HEK293 (cell line): ENCODE results near the gene SCN10A.

Source experiments
- CTCF ChIA-PET: fragments of 350-600 bp; formaldehyde crosslinking; extraction: SDS; loops from one replicate; lab custom pipeline; 2021; ENCODE audit warnings: antibody characterized with exemption; lab: Yijun Ruan, JAX
- POLR2A ChIA-PET: fragments of 300-600 bp; formaldehyde crosslinking; extraction: SDS; loops from one replicate; lab custom pipeline; 2020; ENCODE audit warnings: antibody characterized with exemption, inconsistent platforms; lab: Yijun Ruan, JAX
- H3K27ac ChIP-seq: fragments of 200-500 bp; sonication (Bioruptor generic); 2 replicates; pipeline ENCODE4 v1.5.1; 2014; ENCODE audit warnings: low read depth, low read length, control low read depth, inconsistent platforms; ENCODE audit errors: extremely low read depth
- H3K36me3 ChIP-seq, 2 experiments: fragments of 200-500 bp in 1 of 2; sonication (Bioruptor generic) in 1 of 2; 1 replicate in 1 of 2; 2 replicates in 1 of 2; pipeline ENCODE4 v1.5.1; 2014 to 2017; ENCODE audit warnings: inconsistent platforms in 2 of 2, low read length in 2 of 2; ENCODE audit not compliant: control insufficient read depth in 2 of 2, insufficient read depth in 1 of 2
- H3K4me1 ChIP-seq: fragments of 200-500 bp; sonication (Bioruptor generic); 2 replicates; pipeline ENCODE4 v1.5.1; 2014; ENCODE audit warnings: mild to moderate bottlenecking, low read length, inconsistent platforms; ENCODE audit not compliant: control insufficient read depth, insufficient read depth
- H3K4me3 ChIP-seq: 2 replicates; pipeline ENCODE4 v1.5.1; 2011; ENCODE audit warnings: low read depth, mild to moderate bottlenecking, control low read depth, low read length, moderate library complexity
- H3K9me3 ChIP-seq: fragments of 200-500 bp; sonication (Bioruptor generic); 2 replicates; pipeline ENCODE4 v1.5.1; 2014; ENCODE audit warnings: low read depth, low read length, inconsistent platforms; ENCODE audit not compliant: control insufficient read depth, insufficient read depth
- CTCF ChIP-seq: fragments of 450-650 bp; formaldehyde crosslinking; IDR thresholded peaks from 2 replicates; pipeline ENCODE4 v1.5.1; 2016; ENCODE audit warnings: missing biosample characterization, missing genetic modification characterization
- EGR2 ChIP-seq: fragments of 450-650 bp; formaldehyde crosslinking; IDR thresholded peaks from 2 replicates; pipeline ENCODE4 v1.5.1; 2016; ENCODE audit warnings: low read depth, missing biosample characterization, missing genetic modification characterization
- GFI1B ChIP-seq: fragments of 450-650 bp; formaldehyde crosslinking; IDR thresholded peaks from 2 replicates; pipeline ENCODE4 v1.5.1; 2016; ENCODE audit warnings: missing biosample characterization, missing genetic modification characterization
- GLI4 ChIP-seq: fragments of 450-650 bp; formaldehyde crosslinking; IDR thresholded peaks from 2 replicates; pipeline ENCODE4 v1.5.1; 2016; ENCODE audit warnings: missing biosample characterization, missing genetic modification characterization
- KLF1 ChIP-seq: fragments of 450-650 bp; formaldehyde crosslinking; IDR thresholded peaks from 2 replicates; pipeline ENCODE4 v1.5.1; 2016; ENCODE audit warnings: missing biosample characterization, missing genetic modification characterization
- KLF16 ChIP-seq: fragments of 450-650 bp; formaldehyde crosslinking; IDR thresholded peaks from 2 replicates; pipeline ENCODE4 v1.5.1; 2017; ENCODE audit warnings: missing biosample characterization, missing genetic modification characterization
- KLF9 ChIP-seq: fragments of 450-650 bp; formaldehyde crosslinking; IDR thresholded peaks from 2 replicates; pipeline ENCODE4 v1.5.1; 2016; ENCODE audit warnings: missing biosample characterization, missing genetic modification characterization, low read depth
- PATZ1 ChIP-seq: fragments of 450-650 bp; formaldehyde crosslinking; IDR thresholded peaks from 2 replicates; pipeline ENCODE4 v1.5.1; 2016; ENCODE audit warnings: missing biosample characterization, missing genetic modification characterization
- REPIN1 ChIP-seq: fragments of 450-650 bp; formaldehyde crosslinking; IDR thresholded peaks from 2 replicates; pipeline ENCODE4 v1.5.1; 2017; ENCODE audit warnings: missing biosample characterization, missing genetic modification characterization, low read depth
- SALL2 ChIP-seq: fragments of 450-650 bp; formaldehyde crosslinking; IDR thresholded peaks from 2 replicates; pipeline ENCODE4 v1.5.0; 2017; ENCODE audit warnings: missing biosample characterization, mild to moderate bottlenecking, missing genetic modification characterization, borderline replicate concordance
- YY1 ChIP-seq: fragments of 450-650 bp; formaldehyde crosslinking; IDR thresholded peaks from 2 replicates; pipeline ENCODE4 v1.5.1; 2018; ENCODE audit warnings: missing biosample characterization, missing genetic modification characterization
- ZBTB17 ChIP-seq: fragments of 450-650 bp; formaldehyde crosslinking; IDR thresholded peaks from 2 replicates; pipeline ENCODE4 v1.5.1; 2016; ENCODE audit warnings: missing biosample characterization, missing genetic modification characterization
- ZFHX2 ChIP-seq: fragments of 450-650 bp; formaldehyde crosslinking; conservative IDR thresholded peaks from 2 replicates; pipeline ENCODE4 v1.5.1; 2016; ENCODE audit warnings: missing biosample characterization, missing genetic modification characterization
- ZIC2 ChIP-seq: fragments of 450-650 bp; formaldehyde crosslinking; IDR thresholded peaks from 2 replicates; pipeline ENCODE4 v1.5.1; 2016; ENCODE audit warnings: missing biosample characterization, missing genetic modification characterization
- ZNF10 ChIP-seq: fragments of 450-650 bp; formaldehyde crosslinking; IDR thresholded peaks from 2 replicates; pipeline ENCODE4 v1.5.1; 2017; ENCODE audit warnings: missing biosample characterization, missing genetic modification characterization
- ZNF121 ChIP-seq: fragments of 450-650 bp; formaldehyde crosslinking; IDR thresholded peaks from 2 replicates; pipeline ENCODE4 v1.5.1; 2016; ENCODE audit warnings: missing biosample characterization, missing genetic modification characterization
- ZNF174 ChIP-seq: fragments of 450-650 bp; formaldehyde crosslinking; IDR thresholded peaks from 2 replicates; pipeline ENCODE4 v1.5.0; 2017; ENCODE audit warnings: missing biosample characterization, mild to moderate bottlenecking, missing genetic modification characterization
- ZNF239 ChIP-seq: fragments of 450-650 bp; formaldehyde crosslinking; IDR thresholded peaks from 2 replicates; pipeline ENCODE4 v1.5.1; 2016; ENCODE audit warnings: missing biosample characterization, missing genetic modification characterization
- ZNF266 ChIP-seq: fragments of 450-650 bp; formaldehyde crosslinking; IDR thresholded peaks from 2 replicates; pipeline ENCODE4 v1.5.1; 2016; ENCODE audit warnings: missing biosample characterization, missing genetic modification characterization, low read depth
- ZNF274 ChIP-seq, 2 experiments: fragments of 200-500 bp in 1 of 2; fragments of 450-650 bp in 1 of 2; sonication (Bioruptor generic) in 1 of 2; formaldehyde crosslinking in 1 of 2; IDR thresholded peaks; 2 replicates each; pipeline versions ENCODE4 v1.5.1 to v1.6.1; 2014 to 2016; ENCODE audit warnings: borderline replicate concordance in 1 of 2, inconsistent platforms in 1 of 2, low read length in 1 of 2, missing biosample characterization in 1 of 2, missing genetic modification characterization in 1 of 2
- ZNF354C ChIP-seq: fragments of 450-650 bp; formaldehyde crosslinking; IDR thresholded peaks from 2 replicates; pipeline ENCODE4 v1.5.1; 2016; ENCODE audit warnings: missing biosample characterization, missing genetic modification characterization, low read depth, borderline replicate concordance
- ZNF398 ChIP-seq: fragments of 450-650 bp; formaldehyde crosslinking; IDR thresholded peaks from 2 replicates; pipeline ENCODE4 v1.5.1; 2017; ENCODE audit warnings: missing biosample characterization, missing genetic modification characterization
- ZNF416 ChIP-seq: fragments of 450-650 bp; formaldehyde crosslinking; IDR thresholded peaks from 2 replicates; pipeline ENCODE4 v1.5.1; 2016; ENCODE audit warnings: missing biosample characterization, missing genetic modification characterization
- ZNF558 ChIP-seq: fragments of 450-650 bp; formaldehyde crosslinking; IDR thresholded peaks from 2 replicates; pipeline ENCODE4 v1.5.1; 2016; ENCODE audit warnings: missing biosample characterization, missing genetic modification characterization
- ZNF571 ChIP-seq: fragments of 450-650 bp; formaldehyde crosslinking; IDR thresholded peaks from 2 replicates; pipeline ENCODE4 v1.5.0; 2017; ENCODE audit warnings: missing biosample characterization, missing genetic modification characterization
- ZNF621 ChIP-seq: fragments of 450-650 bp; formaldehyde crosslinking; IDR thresholded peaks from 2 replicates; pipeline ENCODE4 v1.5.1; 2017; ENCODE audit warnings: missing biosample characterization, missing genetic modification characterization
- ZNF654 ChIP-seq: fragments of 450-650 bp; formaldehyde crosslinking; IDR thresholded peaks from 2 replicates; pipeline ENCODE4 v1.5.1; 2016; ENCODE audit warnings: low read depth, missing biosample characterization, missing genetic modification characterization
- ZNF660 ChIP-seq: fragments of 450-650 bp; IDR thresholded peaks from 2 replicates; pipeline ENCODE4 v1.5.1; 2018; ENCODE audit warnings: missing biosample characterization, mild to moderate bottlenecking, missing genetic modification characterization
- ZNF747 ChIP-seq: fragments of 450-650 bp; formaldehyde crosslinking; IDR thresholded peaks from 2 replicates; pipeline ENCODE4 v1.5.1; 2016; ENCODE audit warnings: missing biosample characterization, missing genetic modification characterization

Gene SCN10A

DNA sequence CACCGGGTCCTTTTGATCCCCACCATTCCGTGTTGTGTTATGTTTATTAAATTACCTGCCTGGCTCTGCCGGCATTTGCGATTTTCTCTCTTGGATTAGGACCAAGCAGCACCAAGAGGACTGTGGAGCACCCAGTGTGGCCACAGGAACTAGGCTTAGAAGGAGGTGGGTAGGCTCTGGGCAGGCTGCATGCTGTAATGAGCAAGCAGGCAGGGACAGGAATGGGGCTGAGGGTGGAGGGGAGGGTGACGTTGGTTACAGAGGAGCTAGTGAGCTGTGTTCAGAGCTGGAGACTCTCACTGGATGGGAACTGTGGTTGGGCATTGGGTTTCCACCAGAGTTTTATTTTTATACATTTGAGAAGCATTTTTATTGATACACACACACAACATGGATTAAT, 158.6 kb downstream of the SCN10A start:
- ChIA-PET POLR2A (no interaction called here), CTCF (interaction anchor here (0.6 to 4.0 kb wide), 3 partner anchors 137 to 866 kb away, joined by 3 to 65 read pairs (median 3); no protein-coding TSS in a partner anchor)
- Histone ChIP-seq H3K9me3 (no peaks in the 10 kb centered on the region), H3K36me3 (no peaks in the 10 kb centered on the region), H3K27ac (no peak overlapping the region), H3K4me1 (no peaks in the 10 kb centered on the region), H3K4me3 (no peak overlapping the region)
- TF ChIP-seq ZNF747 (no peak), YY1 (no peak), KLF16 (tag by site-specific recombination) (no peak), GFI1B (tag by site-specific recombination) (no peak), ZFHX2 (tag by site-specific recombination) (no peak), PATZ1 (tag by site-specific recombination) (no peak), ZNF121 (no peak), ZIC2 (tag by site-specific recombination) (no peak), REPIN1 (tag by site-specific recombination) (no peak), ZNF416 (tag by site-specific recombination) (no peak), ZNF621 (tag by site-specific recombination) (no peak), SALL2 (tag by site-specific recombination) (no peak), ZNF571 (tag by site-specific recombination) (no peak), ZNF654 (tag by site-specific recombination) (no peak), ZNF558 (tag by site-specific recombination) (no peak), ZNF354C (tag by site-specific recombination) (no peak), EGR2 (tag by site-specific recombination) (no peak), ZNF10 (no peak), KLF9 (no peak), ZNF274 (IDR thresholded peaks at IDR 0.05; ENCODE audit: low read length) (no peak), ZNF274 (tag by site-specific recombination; IDR thresholded peaks at IDR 0.05; ENCODE audit: borderline replicate concordance) (no peak)

DNA sequence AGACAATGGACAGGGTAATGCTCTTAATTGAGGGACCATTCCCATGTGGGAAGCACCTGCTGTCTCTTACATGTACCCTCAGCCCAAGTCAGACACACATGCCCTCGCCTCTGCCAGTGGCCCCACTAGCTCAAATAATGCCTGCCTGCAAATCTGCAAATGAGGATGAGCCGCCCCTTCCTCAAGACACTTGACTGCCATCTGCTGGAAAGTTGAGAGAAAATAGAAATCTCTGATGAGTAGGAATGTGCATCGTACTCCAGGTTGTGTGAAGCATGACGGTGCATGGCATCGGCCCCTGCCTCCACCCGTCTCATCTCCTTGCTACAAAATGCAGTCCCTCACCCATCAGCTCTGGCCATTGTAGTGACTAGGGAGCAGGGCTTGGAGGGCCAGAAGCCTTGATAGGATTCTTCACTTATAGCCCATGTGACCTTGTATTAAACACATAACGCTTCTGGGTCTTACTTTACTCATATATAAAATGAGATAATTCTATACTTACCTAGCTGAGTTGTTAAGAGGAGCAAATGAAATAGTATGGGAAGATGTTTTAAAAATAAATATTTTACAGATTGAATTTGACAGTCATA, 160.2 kb downstream of the SCN10A start:
- ChIA-PET CTCF (interaction anchor here (0.6 to 4.0 kb wide), 31 partner anchors 11 to 960 kb away, joined by 3 to 65 read pairs (median 3); partner anchors contain the start of gene EXOG), POLR2A (no interaction called here)
- Histone ChIP-seq H3K9me3 (no peaks in the 10 kb centered on the region), H3K27ac (no peak overlapping the region), H3K4me1 (no peaks in the 10 kb centered on the region)
- no peak for TF ChIP-seq GLI4
- no peak for TF ChIP-seq ZNF239 (tag by site-specific recombination)
- TF ChIP-seq ZBTB17 (tag by site-specific recombination), result 0 out of 2 replicates have a peak, but pooled peaks have one; percentile 12
- TF ChIP-seq ZNF398 (tag by site-specific recombination), result no peak
- peak; percentile 44; the same call in 1 of the 2 replicates for TF ChIP-seq CTCF (tag by site-specific recombination)
- TF ChIP-seq ZNF654 (tag by site-specific recombination), result peak; percentile 67
- no peak for TF ChIP-seq ZNF174 (tag by site-specific recombination)
- no peak for TF ChIP-seq KLF1 (tag by site-specific recombination)
- no peak for TF ChIP-seq ZNF266
- no peak for TF ChIP-seq ZNF660 (tag by site-specific recombination)
- TF ChIP-seq, all 188 proteins: peak for 3
- Histone ChIP-seq H3K36me3 (no peaks in the 10 kb centered on the region), H3K4me3 (no peak overlapping the region)
